ENCODE results near the gene DPP4.

The DPP4 gene

GRCh38 chr2:161969159-161969558 is 104.9 kb downstream of the DPP4 start (continued):
- TF ChIP-seq ZNF791 (tag by site-specific recombination; IDR thresholded peaks at IDR 0.05) (no peak), BCL11A (tag by site-specific recombination; IDR thresholded peaks at IDR 0.05; ENCODE audit: low read depth) (no peak), ZNF610 (tag by site-specific recombination; IDR thresholded peaks at IDR 0.05; ENCODE audit: borderline replicate concordance) (no peak), OSR2 (tag by site-specific recombination; IDR thresholded peaks at IDR 0.05) (no peak), ZNF660 (tag by site-specific recombination; IDR thresholded peaks at IDR 0.05) (no peak), EGR2 (tag by site-specific recombination; IDR thresholded peaks at IDR 0.05; ENCODE audit: low read depth) (no peak), ZNF513 (tag by site-specific recombination; IDR thresholded peaks at IDR 0.05) (no peak), ZNF138 (tag by site-specific recombination; IDR thresholded peaks at IDR 0.05; ENCODE audit: borderline replicate concordance) (no peak), ZNF426 (tag by site-specific recombination; IDR thresholded peaks at IDR 0.05) (no peak)

GRCh38 chr2:161965994-161966393 is 108.0 kb downstream of the DPP4 start:
- POLR2A ChIA-PET: no interaction called here
- TF ChIP-seq KLF17 (tag by site-specific recombination; IDR thresholded peaks at IDR 0.05) (no peak), ZBTB49 (tag by site-specific recombination; IDR thresholded peaks at IDR 0.05; ENCODE audit: low read depth) (no peak), ZNF280D (tag by site-specific recombination; IDR thresholded peaks at IDR 0.05) (no peak), ZNF169 (tag by site-specific recombination; IDR thresholded peaks at IDR 0.05) (no peak), ZNF48 (tag by site-specific recombination; IDR thresholded peaks at IDR 0.05) (no peak), SCRT2 (tag by site-specific recombination; IDR thresholded peaks at IDR 0.05) (no peak), GLIS1 (tag by site-specific recombination; IDR thresholded peaks at IDR 0.05) (no peak), ZNF654 (tag by site-specific recombination; IDR thresholded peaks at IDR 0.05; ENCODE audit: low read depth) (no peak), ZNF394 (tag by site-specific recombination; IDR thresholded peaks at IDR 0.05; ENCODE audit: borderline replicate concordance) (no peak), ZNF692 (tag by site-specific recombination; IDR thresholded peaks at IDR 0.05) (no peak), ZNF704 (tag by site-specific recombination; IDR thresholded peaks at IDR 0.05) (no peak)
- Histone ChIP-seq H3K9me3 (ENCODE audit: control insufficient read depth, insufficient read depth, low read depth, low read length) (no peaks in the 10 kb centered on the region), H3K4me1 (ENCODE audit: control insufficient read depth, insufficient read depth, low read length) (no peaks in the 10 kb centered on the region), H3K4me3 (ENCODE audit: low read depth, low read length) (no peak overlapping the region), H3K27ac (ENCODE audit: extremely low read depth, low read depth, low read length) (no peak overlapping the region), H3K36me3 (ENCODE audit: control insufficient read depth in 2 of 2, insufficient read depth in 1 of 2, low read length in 2 of 2) (no peaks in the 10 kb centered on the region)
- CTCF ChIA-PET: no interaction called here

Measured in HEK293 (cell line).